ENCODE data around the gene ABCG8.

GRCh38 chr2:43884689-43885088, 45.9 kb downstream of the ABCG8 start:
- no peak for TF ChIP-seq CTCF (IDR thresholded peaks at IDR 0.05; ENCODE audit: borderline replicate concordance, extremely low read depth, low read length, poor library complexity, severe bottlenecking)
- TF ChIP-seq EZH2 (IDR thresholded peaks at IDR 0.05; ENCODE audit: borderline replicate concordance, low read depth, low read length, severe bottlenecking): no peak

Data from DND-41 (cell line).